HG03469 (cell line): Measurements from ENCODE around the gene CCS.
"Not testable (repeated sequence)": the region's sequence is repeated elsewhere in the genome, so short reads cannot be mapped to it uniquely, and the experiment has no call there.

Experiments
- ATAC-seq: cut with Tn5 transposase; IDR thresholded peaks from one replicate; pipeline ENCODE4 v1.9.1; 2021; ENCODE audit warnings: mild to moderate bottlenecking, moderate library complexity, moderate number of reproducible peaks; ENCODE audit not compliant: unreplicated experiment

The CCS gene

DNA sequence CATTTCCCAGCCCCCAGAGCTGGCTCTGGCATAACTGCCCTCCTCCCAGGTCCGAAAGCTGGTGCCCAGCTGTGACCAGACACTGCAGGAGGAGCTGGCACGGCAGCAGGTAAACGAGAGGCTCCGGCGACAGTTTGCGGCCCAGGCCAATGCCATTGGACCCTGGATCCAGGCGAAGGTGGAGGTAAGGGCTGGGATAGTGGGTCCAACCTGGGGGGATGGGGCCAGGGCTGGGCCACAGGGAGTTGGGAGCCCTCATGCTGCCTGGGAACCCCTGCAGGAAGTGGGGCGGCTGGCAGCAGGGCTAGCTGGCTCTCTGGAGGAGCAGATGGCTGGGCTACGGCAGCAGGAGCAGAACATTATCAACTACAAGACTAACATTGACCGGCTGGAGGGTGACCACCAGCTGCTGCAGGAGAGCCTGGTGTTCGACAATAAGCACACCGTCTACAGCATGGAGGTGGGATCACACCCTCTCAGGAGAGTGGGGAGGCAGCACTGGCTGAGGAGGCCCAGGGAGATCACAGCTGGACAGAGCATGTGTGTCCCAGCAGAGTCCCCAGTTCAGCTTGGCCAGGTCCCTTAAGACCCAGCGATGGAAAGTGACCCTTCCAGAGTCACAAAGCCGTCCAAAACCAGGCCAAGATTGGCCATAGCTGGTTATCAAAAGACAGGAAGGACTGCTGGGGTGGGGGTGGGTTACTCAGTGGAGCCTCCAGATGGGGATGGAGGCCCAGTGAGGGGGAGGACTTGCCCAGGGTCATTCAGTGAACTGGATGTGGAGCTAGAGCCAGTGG is 31.6 kb upstream of the CCS start:
- no peak for ATAC-seq

DNA sequence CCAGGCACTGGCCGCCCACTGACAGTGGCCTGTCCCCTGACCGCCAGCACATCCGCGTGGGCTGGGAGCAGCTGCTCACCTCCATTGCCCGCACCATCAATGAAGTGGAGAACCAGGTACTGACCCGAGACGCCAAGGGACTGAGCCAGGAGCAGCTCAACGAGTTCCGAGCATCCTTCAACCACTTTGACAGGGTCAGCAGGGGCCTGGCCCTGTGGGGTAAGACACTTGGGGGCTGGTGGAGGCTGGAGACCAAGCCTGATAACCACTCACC is 31.1 kb upstream of the CCS start:
- no peak for ATAC-seq

DNA sequence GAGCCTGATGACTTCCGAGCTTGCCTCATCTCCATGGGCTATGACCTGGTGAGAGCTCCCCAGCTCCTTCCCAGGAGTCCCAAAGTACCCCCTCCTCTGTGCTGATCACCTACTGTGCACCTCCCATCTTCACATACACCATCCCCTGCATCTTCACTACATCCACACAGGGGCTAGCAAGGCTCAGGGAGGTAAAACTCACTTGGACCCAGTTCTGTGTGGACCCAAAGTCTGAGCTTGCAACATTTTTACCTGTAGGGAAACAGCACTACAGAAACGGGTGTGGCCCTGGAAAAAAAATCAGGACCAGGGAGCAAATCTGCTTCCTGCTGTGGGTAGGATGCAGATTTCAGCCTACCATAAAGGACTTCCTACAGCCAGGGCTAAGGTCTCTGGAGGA is 30.7 kb upstream of the CCS start:
- ATAC-seq, result no peak

DNA sequence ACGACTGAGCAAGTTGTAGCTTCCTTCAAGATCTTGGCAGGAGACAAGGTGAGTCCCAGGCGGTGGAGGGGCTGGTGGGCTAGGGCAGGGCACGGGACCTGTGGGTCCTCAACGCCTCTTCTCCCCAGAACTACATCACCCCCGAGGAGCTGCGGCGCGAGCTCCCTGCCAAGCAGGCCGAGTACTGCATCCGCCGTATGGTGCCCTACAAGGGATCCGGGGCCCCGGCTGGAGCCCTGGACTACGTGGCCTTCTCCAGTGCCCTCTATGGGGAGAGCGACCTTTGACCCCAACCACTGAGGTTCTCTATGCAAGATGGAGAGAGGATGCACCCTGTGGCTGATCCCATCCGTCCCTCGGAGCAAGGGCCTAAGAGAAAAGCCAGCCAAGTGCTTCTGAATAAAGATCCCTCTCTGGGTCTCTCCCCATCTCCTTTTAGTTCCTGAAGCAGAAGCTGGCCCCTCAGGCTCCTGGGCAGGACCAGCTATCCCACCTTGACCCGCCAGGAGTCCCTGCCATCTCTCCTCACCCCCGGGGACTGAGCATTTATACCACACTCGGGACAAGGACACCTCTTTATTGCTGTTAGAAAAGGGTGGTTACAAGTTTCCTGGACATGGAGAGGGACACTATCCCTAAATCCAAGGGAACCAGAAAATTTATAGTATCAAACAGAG is 29.9 kb upstream of the CCS start:
- no peak for ATAC-seq

DNA sequence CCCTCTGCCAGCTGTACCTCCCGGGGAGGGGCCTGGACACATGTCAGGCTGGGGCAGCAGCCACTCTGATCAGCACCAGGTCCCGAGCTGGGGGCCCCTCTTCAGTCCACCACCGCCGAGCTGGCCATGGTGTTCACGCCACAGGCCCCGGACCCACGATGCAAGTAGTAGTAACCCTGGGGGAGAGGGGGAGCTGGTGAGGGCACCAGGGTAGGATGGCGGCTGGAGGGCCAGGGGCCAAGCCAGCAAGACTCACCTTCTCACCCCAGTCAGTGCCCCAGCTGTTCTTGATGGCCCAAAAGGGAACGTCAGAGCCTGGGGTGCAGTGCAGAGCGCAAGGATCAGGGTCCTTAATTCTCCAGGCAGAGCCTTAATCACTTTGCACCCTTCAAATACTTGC is 29.2 kb upstream of the CCS start:
- no peak for ATAC-seq

DNA sequence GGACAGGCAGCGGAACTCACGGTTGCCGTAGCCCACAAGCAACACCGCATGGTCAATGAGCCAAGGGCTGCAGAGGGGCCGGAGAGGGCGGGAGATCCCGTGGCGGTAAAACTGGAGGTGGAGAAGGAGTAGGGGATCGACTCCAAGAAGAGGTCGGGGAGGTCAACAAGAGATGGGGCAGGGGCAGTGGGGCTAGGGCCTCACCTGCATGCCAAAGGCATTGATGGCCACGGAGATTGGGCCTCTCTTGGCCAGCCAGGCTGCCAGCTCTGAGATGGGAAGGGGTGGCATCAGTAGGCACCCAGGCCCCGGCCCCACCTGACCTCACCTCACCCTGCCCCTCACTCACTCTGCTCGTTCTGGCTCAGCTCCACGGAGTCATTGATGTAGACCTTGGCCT is 28.4 kb upstream of the CCS start:
- no peak for ATAC-seq

DNA sequence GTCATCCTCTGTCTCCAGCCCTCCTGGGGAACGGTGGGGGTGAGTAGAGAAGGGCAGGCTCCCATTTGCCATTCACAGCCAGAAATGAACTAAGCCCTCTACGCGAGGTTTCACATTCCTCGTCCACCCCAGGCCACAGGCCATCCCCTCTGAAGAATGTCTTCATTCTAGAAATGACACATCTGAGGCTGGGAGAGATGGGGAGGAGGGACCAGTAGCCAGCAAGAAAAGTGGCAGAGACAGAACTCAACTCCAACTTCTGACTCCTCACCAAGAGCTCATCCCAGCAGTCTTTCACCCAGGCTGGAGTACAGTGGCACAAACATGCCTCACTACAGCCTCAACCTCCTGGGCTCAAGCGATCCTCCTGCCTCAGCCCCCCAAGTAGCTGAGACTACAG is 28.0 kb upstream of the CCS start:
- no peak for ATAC-seq

DNA sequence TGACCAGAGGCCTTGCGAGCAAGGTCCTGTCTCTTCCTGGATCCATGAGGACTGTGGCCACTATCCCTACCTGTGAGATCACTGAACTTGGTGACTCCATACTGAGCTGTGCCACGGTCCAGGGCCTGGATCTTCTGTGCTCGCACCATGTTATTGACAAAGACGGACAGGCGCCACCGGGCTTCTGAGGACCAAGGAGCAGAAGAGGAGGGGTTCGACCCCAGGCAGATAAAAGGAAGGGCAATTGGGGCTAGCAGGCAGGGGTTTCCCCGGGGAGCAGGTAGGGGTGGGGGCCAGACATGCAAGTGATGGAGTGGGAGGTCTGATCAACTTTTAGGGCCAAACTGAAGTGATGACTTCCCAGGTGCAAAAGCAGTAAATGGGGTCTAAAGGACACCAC is 26.8 kb upstream of the CCS start:
- no peak for ATAC-seq

DNA sequence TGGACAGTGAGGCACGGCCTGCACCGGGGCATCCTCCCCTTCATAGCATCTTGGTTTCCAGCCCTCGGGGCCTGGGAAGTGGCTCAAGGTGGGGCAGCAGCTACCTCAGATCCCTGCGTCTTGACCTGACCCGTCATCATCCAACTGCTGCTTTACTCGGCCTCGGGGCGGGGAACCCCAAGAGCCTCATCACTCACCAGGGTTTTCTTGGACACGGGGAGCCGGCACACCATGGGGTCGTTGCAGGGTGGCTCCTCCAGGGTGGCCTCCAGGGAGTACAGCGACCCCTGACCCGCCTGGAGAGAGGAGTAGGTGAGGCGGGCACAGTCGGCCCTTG is 25.2 kb upstream of the CCS start:
- no peak for ATAC-seq

DNA sequence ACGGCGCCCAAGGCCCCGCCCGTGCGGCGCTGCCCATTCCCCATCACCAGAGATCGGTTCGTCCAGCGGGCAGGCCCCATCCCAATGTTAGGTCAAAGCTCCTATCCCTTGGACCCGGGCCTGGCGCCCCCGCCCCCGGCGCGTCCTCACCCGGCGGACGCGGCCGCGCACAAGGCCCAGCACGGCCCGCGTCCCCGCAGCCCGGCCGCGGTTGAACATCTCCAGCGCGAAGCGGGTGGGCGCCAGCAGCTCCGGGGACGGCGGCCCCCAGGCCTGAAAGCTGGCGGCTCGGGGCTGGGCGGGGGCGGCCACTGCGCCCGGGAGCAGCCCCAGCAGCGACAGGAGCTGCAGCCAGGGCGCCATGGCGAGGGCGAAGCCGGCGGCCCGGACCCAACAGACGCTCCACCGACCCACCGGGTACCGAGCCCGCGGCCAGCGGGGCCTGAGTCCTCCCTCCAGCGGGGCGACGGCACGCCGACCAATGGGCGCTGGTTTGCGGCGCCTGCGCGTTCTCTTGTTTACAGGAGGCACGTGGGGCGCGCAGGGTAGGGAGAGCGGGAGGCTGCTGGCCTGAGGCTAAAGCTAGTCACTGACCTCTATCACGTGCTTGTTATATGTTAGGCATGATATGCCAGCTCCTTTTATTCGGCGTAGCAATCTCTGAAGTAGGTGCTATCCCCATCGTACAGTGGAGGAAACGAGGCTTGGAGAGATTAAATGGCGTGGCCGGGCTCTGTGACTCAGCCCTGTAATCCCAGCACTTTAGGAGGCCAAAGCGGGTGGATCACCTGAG is 24.7 kb upstream of the CCS start, which contains the start of gene CTSF:
TSS of gene CTSF (minus strand) at position 483 of the 793 bp plus-strand sequence. CDS start at position 363, 120 bp downstream.
- no peak for ATAC-seq

DNA sequence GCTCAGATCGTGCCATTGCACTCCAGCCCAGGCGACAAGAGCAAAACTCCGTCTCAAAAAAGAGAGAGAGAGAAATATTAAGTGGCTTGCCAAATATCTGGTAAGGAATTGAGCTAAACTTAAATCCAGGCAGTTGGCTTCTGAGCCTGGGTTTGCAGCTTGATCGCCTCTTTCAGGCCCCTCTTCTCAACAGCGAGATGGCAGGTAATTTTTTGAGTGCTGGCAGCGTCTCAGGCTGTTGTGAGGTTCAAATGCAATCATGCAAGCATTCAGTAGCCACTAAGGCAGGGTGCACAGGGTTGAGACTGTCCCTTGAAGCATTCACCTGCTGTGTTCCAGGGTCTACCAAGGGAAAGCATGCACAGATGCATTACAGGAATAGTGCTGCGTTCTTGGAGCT is 23.9 kb upstream of the CCS start:
- no peak for ATAC-seq

DNA sequence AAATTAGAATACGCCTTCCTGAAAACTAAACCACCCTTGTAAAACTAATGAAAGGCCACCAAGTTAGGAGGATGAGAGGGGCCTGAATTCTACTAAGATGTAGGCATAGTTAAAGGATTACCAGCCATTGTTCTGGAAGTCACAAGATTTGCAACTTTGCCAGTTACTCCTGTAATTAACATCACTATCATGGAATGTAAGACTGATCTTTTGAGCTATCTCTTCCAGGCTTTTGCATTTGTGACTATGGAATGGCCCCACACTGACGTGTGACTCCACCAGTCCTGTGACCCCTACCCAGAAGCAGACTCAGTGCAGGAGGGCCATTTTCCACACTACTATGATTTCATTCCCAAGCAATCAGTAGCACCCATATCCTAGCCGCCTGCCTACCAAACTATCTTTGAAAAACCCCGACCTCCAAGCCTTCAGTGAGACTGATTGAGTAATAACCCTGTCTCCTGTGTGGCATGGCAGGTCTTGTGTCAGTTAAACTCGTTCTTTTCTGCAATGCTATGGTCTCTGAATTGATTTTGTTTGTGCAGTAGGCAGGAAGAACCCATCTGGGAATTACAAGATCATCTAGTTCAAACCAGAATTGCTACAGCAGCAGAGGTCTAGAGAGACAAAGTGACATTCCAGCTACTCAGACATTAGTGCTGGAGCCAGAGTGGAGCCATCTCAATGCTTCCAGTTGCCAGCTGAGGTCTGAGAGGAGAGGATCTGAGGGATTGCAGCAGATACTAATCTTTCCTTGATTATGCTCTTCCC is 22.7 kb upstream of the CCS start:
- ATAC-seq, result no peak

DNA sequence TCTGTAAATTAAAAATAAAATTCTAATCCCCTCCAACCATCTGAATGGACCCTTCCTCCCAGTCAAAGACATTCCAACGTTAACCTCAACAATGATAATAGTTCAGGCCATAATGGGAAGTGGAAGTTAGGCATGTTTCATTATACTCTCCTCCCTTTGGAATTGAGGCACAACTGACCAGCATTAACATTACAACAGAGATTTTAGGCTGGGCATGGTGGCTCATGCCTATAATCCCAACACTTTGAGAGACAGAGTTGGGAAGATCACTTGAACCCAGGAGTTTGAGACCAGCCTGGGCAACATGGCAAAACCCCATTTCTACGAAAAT is 22.2 kb upstream of the CCS start:
- no peak for ATAC-seq

DNA sequence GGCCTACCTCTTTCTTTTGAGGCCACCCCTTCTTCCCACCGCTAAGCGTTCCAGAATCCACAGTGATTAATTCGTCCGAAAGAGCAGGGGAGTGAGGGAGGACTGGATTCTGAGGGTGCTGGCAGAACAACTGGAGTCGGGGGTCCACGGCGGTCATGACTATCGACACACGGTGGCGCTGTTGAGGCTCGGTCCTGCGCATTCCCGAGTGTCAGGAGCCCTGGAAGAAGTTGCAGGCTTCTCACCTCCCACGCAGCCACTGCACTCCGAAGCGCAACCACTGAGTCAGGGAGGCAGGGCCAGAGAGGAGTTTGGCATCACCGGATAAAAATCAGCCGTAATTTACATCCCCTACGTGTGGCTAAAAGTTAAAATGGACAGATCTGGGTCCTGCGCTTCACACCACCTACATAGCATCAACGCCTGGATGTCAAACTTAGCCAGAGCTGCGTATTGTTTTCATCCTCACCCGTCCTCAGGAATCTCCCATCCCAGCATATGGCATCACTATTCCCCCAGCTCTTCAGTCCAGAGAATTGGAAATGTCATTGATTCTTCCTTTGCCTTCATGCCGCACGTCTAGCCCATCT is 13.9 kb upstream of the CCS start:
- no peak for ATAC-seq

DNA sequence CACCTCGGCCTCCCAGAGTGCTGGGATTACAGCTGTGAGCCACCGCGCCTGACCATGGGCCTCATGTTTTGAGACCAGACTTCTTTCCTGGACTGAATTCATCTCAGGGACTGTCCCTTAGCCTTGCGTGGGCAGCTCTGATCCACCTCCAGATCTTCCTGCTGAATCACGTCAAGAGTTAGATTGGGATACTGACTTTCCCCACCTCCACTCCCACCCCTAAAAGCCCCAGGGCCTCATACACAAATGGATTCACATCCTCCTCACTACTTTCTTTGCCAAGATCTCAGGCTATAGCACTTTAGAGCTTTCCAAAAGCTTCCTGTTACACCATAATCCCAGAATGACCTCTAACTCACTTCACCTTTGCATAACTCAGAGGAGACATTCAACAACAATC is 12.2 kb upstream of the CCS start:
- ATAC-seq, result no peak

DNA sequence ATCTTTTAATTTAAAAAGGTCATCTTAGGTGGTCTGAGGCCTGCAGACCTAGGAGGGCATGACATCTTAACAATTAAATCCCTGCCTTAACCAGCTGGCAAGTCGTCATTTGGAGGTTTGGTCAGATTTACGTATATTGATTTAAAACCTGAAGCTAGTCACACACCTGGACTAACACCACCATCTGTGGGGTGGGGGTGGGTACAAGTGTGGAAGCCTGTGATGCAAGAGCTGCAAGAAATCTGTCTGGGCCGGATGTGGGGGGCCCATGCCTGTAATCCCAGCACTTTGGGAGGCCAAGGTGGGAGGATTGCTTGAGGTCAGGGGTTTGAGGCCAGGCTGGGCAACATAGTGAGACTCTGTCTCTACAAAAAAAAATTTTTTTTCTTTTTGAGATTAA is 11.7 kb upstream of the CCS start:
- ATAC-seq, result no peak

DNA sequence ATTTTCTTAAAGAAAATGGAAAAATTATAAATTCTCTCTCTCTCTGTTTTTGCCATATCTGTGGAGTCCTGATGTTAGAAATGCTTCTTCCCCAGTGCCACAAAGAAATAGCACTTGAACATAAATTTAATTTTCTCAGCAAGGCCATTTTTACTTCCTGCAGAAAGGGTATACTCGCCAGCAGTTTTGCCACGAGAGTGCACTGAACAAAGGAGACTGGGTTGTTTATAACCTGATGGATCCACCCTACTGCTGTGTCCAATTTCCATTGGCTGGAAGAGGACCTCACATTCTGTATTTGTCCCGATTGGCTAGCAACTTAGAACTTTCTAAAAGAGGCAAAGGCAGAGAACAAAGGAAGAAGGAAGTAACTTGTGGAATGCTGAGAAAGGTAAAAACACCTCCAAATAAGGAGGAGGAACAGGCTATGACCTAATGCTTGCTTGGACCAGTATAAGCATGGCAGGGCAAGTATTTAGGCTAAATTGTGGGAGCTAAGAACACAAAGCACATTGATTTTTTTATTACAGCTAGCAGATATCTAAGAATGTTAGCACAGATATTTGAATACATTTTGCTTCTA is 10.3 kb upstream of the CCS start:
- ATAC-seq, result not testable (repeated sequence)

DNA sequence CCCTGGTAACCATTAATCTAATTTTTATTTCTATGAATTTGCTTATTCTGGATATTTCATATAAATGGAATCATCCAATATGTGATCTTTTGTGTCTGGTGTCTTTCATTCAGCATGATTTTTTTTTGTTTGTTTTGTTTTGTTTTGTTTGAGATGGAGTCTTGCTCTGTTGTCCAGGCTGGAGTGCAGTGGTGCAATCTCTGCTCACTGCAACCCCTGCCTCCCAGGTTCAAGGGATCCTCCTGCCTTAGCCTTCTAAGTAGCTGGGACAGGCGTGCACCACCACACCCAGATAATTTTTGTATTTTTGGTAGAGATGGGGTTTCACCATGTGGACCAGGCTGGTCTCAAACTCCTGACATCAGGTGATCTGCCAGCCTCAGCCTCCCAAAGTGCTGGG is 7.5 kb upstream of the CCS start:
- ATAC-seq, result not testable (repeated sequence)

DNA sequence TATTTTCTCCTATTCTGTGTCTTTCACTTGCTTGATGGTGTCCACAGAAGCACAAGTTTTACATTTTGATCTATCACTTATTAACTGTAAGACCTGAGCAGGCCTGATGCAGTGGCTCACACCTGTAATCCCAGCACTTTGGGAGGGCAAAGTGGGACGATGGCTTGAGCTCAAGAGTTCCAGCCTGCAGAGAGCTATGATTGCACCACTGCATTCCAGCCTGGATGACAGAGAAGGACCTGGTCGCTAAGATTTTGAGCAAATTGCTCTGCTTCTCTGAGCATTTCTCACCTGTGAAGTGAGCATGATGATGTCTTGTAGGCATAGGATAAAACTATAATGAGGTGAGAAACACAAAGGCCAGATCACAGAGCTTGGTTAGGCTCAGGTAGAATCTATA is 6.8 kb upstream of the CCS start:
- ATAC-seq, result no peak

DNA sequence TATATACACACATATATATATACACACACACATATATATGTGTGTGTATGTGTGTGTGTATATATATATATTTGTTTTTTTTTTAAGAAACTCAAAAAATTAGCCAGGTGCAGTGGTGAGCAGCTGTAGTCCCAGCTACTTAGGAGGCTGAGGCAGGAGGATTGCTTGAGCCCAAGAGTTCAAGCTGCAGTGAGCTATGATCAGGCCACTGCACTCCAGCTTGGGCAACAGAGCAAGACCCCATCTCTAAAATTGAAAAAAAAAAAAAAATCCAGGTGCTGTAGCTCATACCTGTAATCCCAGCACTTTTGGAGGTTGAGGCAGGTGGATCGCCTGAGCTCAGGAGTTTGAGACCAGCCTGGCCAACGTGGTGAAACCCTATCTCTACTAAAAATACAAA is 3.7 kb upstream of the CCS start:
- ATAC-seq, result not testable (repeated sequence)
